Adrenal gland (tissue), 5 donors: ENCODE results near the gene TSHZ2.

Experiments used
- CTCF ChIP-seq, 6 experiments: fragments of 450-650 bp in 4 of 6; fragments of 200-600 bp in 2 of 6; sonication (generic) in 1 of 6; IDR thresholded peaks; 1 replicate in 5 of 6; 2 replicates in 1 of 6; pipeline versions ENCODE4 v1.5.1 to v1.8.0; 2016 to 2021; ENCODE audit warnings: antibody characterized with exemption in 6 of 6, mild to moderate bottlenecking in 2 of 6, moderate library complexity in 1 of 6
- POLR2A ChIP-seq, 2 donors: fragments of 450-650 bp; IDR thresholded peaks; one replicate each; pipeline ENCODE4 v1.6.1; 2017; ENCODE audit warnings: antibody characterized with exemption in 2 of 2, mild to moderate bottlenecking in 2 of 2, moderate library complexity in 1 of 2
- donor health status: DM: no; HTN: no; CAD: no.

- TF ChIP-seq CTCF (IDR thresholded peaks at IDR 0.05) (no peak), POLR2A (IDR thresholded peaks at IDR 0.05) (no peak)
Observed at GRCh38 chr20:53260168-53260567, 288.0 kb downstream of the TSHZ2 start.
